Endodermal cell (in vitro differentiated cells): ENCODE measurements around the gene FAM221A. TPM values are rescaled to one million over a fixed set of nuclear protein-coding genes. Genes with fewer than 3 reads are reported as not detected.

ENCODE experiments used
- DNase-seq: peaks from one replicate; pipeline ENCODE4 v3.0.0-alpha.2; 2017
- H3K27ac ChIP-seq: 2 replicates; pipeline ENCODE4 v1.5.1; 2013; ENCODE audit warnings: mild to moderate bottlenecking, low read depth, low read length, moderate library complexity
- H3K27me3 ChIP-seq: 2 replicates; pipeline ENCODE4 v1.6.1; 2013; ENCODE audit warnings: mild to moderate bottlenecking, low read length, moderate library complexity; ENCODE audit not compliant: insufficient read depth, control insufficient read depth, poor library complexity, severe bottlenecking
- H3K36me3 ChIP-seq: 2 replicates; pipeline ENCODE4 v1.7.0; 2013; ENCODE audit warnings: mild to moderate bottlenecking, low read length, moderate library complexity; ENCODE audit not compliant: control insufficient read depth, insufficient read depth
- H3K4me1 ChIP-seq: one replicate; pipeline ENCODE4 v1.7.0; 2013; ENCODE audit warnings: low read length; ENCODE audit not compliant: control insufficient read depth, insufficient read depth
- H3K4me3 ChIP-seq: 2 replicates; pipeline ENCODE4 v1.5.1; 2013; ENCODE audit warnings: mild to moderate bottlenecking, low read length, moderate library complexity
- H3K9ac ChIP-seq: 2 replicates; pipeline ENCODE4 v1.6.1; 2013; ENCODE audit warnings: mild to moderate bottlenecking, low read length, moderate library complexity; ENCODE audit not compliant: poor library complexity, severe bottlenecking; ENCODE audit errors: extremely low read depth
- H3K9me3 ChIP-seq: 2 replicates; pipeline ENCODE4 v1.6.1; 2013; ENCODE audit warnings: mild to moderate bottlenecking, low read length, moderate library complexity; ENCODE audit not compliant: control insufficient read depth
- H3K27ac Mint-ChIP-seq: 2 replicates; pipeline ENCODE4 v1.8.0; 2020; ENCODE audit warnings: mixed read lengths
- H3K27me3 Mint-ChIP-seq: 2 replicates; pipeline ENCODE4 v1.8.0; 2021; ENCODE audit warnings: mild to moderate bottlenecking, mixed read lengths; ENCODE audit not compliant: insufficient read depth
- H3K36me3 Mint-ChIP-seq: 2 replicates; pipeline ENCODE4 v1.8.0; 2020; ENCODE audit warnings: low read depth, mixed read lengths
- H3K4me1 Mint-ChIP-seq: 2 replicates; pipeline ENCODE4 v1.8.0; 2020; ENCODE audit warnings: mixed read lengths
- H3K4me3 Mint-ChIP-seq: 2 replicates; pipeline ENCODE4 v1.8.0; 2020; ENCODE audit warnings: mild to moderate bottlenecking, moderate library complexity, mixed read lengths
- H3K9me3 Mint-ChIP-seq: 2 replicates; pipeline ENCODE4 v1.8.0; 2020; ENCODE audit warnings: mild to moderate bottlenecking, mixed read lengths
- CTCF ChIP-seq: fragments of 200-600 bp; sonication (generic); conservative IDR thresholded peaks from 2 replicates; pipeline ENCODE4 v1.5.0; 2021; ENCODE audit warnings: antibody characterized with exemption, mild to moderate bottlenecking
- WGBS, 2 experiments: methylation state at CpG; one replicate each; pipeline versions ENCODE4 v1.1.5 to v1.1.7; 2013; ENCODE audit warnings: missing lambda C conversion rate in 2 of 2, mixed read lengths in 1 of 2; ENCODE audit not compliant: insufficient coverage in 1 of 2, insufficient read length in 1 of 2; 5-methylcytosine and 5-hydroxymethylcytosine counted together
- long read RNA-seq, 4 experiments: library from polyadenylated mRNA in 2 of 4; library from RNA in 1 of 4; library from capped mRNA in 1 of 4; stranded (forward) in 3 of 4; unstranded in 1 of 4; transcript quantifications; one replicate each; pipeline ENCODE4 v2.0.0, GENCODE V29; 2020 to 2021; ENCODE audit warnings: inconsistent platforms in 1 of 4
- polyA plus RNA-seq, 2 experiments: library from polyadenylated mRNA; stranded (reverse); fragments of 50-300 nt; gene quantifications; one replicate each; pipeline ENCODE4 v1.2.3, GENCODE V29; 2013
- total RNA-seq, 2 donors: library from RNA; stranded (reverse); fragmentation: NEBNext Ultra II Directional in 1 of 2; extraction: Animal tissue kit (Norgen Biotek cat#: 25700) in 1 of 2; gene quantifications; 2 replicates in 1 of 2; 3 replicates in 1 of 2; pipeline ENCODE4 v1.2.1, GENCODE V29; 2021

Gene FAM221A
- 10 to 100 TPM; 16.2 to 20.8 TPM for total RNA-seq
- polyA plus RNA-seq (2013, experiment 1 of 2) = 7.1 TPM
- 7.9 TPM for polyA plus RNA-seq (2013, experiment 2 of 2)
- long read RNA-seq, experiment 1, transcript FAM221A-202 (6 exons, 888 nt) = major isoform, 6 of 12 reads
- long read RNA-seq, experiment 1, partial matches to known transcripts = 2 of 12 reads
- long read RNA-seq, experiment 1, other reads (novel, unspliced or antisense) = 1 of 12 reads
- long read RNA-seq, experiment 2, transcript FAM221A-202 (6 exons, 888 nt) = major isoform, 15 of 24 reads
- long read RNA-seq, experiment 2, partial matches to known transcripts = 4 of 24 reads
- long read RNA-seq, experiment 2, other reads (novel, unspliced or antisense) = 2 of 24 reads
- long read RNA-seq, experiment 3, transcript FAM221A-204 (5 exons, 1,136 nt) = minor isoform, 8 of 53 reads
- long read RNA-seq, experiment 3, transcript FAM221A-202 (6 exons, 888 nt) = minor isoform, 15 of 53 reads
- long read RNA-seq, experiment 3, transcript FAM221A-201 (7 exons, 1,472 nt) = major isoform, 16 of 53 reads
- long read RNA-seq, experiment 3, partial matches to known transcripts = 1 of 53 reads
- long read RNA-seq, experiment 3, other reads (novel, unspliced or antisense) = 10 of 53 reads
- long read RNA-seq, experiment 4, transcript FAM221A-201 (7 exons, 1,472 nt) = minor isoform, 7 of 87 reads
- long read RNA-seq, experiment 4, transcript FAM221A-202 (6 exons, 888 nt) = major isoform, 46 of 87 reads
- long read RNA-seq, experiment 4, transcript FAM221A-204 (5 exons, 1,136 nt) = minor isoform, 19 of 87 reads
- long read RNA-seq, experiment 4, partial matches to known transcripts = 3 of 87 reads
- long read RNA-seq, experiment 4, other reads (novel, unspliced or antisense) = 11 of 87 reads

GRCh38 chr7:23679898-23680413 lies at the start of gene FAM221A:
Gene FAM221A, plus strand, starts transcription at chr7:23680199. Its CDS starts 20 bp downstream, at chr7:23680219.
- peak; percentile 97 for DNase-seq
- peaks cover 5% of the 10 kb centered on the region for H3K9me3 ChIP-seq
- peak; percentile 79 for TF ChIP-seq CTCF
- Mint-ChIP-seq H3K4me1 (no peaks in the 10 kb centered on the region), H3K27ac (peak within 1 kb of the TSS; percentile 79), H3K4me3 (peak within 1 kb of the TSS; percentile 82), H3K36me3 (peaks cover 13% of the 10 kb centered on the region), H3K9me3 (peaks cover 10% of the 10 kb centered on the region), H3K27me3 (peaks cover 28% of the 10 kb centered on the region)
- H3K27me3 ChIP-seq = no peaks in the 10 kb centered on the region
- no peak within 1 kb of the TSS for H3K9ac ChIP-seq
- 36 to 65% methylated on average over 20 to 53 of the region's 53 CpGs for WGBS, 2 experiments
- no peaks in the 10 kb centered on the region for H3K4me1 ChIP-seq
- H3K36me3 ChIP-seq = no peaks in the 10 kb centered on the region
- H3K4me3 ChIP-seq = peak within 1 kb of the TSS; percentile 66
- peak within 1 kb of the TSS; percentile 60 for H3K27ac ChIP-seq

- 94 to 100% methylated on average over 3 to 7 of the region's 7 CpGs for WGBS, 2 experiments
- Histone ChIP-seq H3K4me1 (peaks cover 4% of the 10 kb centered on the region), H3K36me3 (peaks cover 8% of the 10 kb centered on the region), H3K27ac (no peak overlapping the region), H3K9me3 (no peaks in the 10 kb centered on the region), H3K9ac (no peak overlapping the region), H3K4me3 (no peak overlapping the region), H3K27me3 (no peaks in the 10 kb centered on the region)
- Mint-ChIP-seq H3K27me3 (no peaks in the 10 kb centered on the region), H3K9me3 (peaks cover 15% of the 10 kb centered on the region), H3K4me3 (no peak overlapping the region), H3K36me3 (peaks cover 15% of the 10 kb centered on the region), H3K4me1 (peaks cover 5% of the 10 kb centered on the region), H3K27ac (no peak overlapping the region)
- no peak for TF ChIP-seq CTCF
- no peak for DNase-seq
Measured at GRCh38 chr7:23633417-23633816, 46.6 kb upstream of the FAM221A start.

- no peak overlapping the region for H3K4me3 ChIP-seq
- DNase-seq = no peak
Measured at GRCh38 chr7:23645822-23646221, 34.2 kb upstream of the FAM221A start.

More at GRCh38 chr7:23645822-23646221, 34.2 kb upstream of the FAM221A start:
- Histone ChIP-seq H3K4me1 (no peaks in the 10 kb centered on the region), H3K36me3 (peaks cover 3% of the 10 kb centered on the region), H3K27ac (no peak overlapping the region), H3K27me3 (no peaks in the 10 kb centered on the region), H3K9ac (no peak overlapping the region), H3K9me3 (no peaks in the 10 kb centered on the region)
- Mint-ChIP-seq H3K27ac (peak overlapping the region; percentile 77), H3K4me3 (no peak overlapping the region), H3K9me3 (peaks cover 4% of the 10 kb centered on the region), H3K27me3 (no peaks in the 10 kb centered on the region), H3K36me3 (peaks cover 12% of the 10 kb centered on the region), H3K4me1 (peaks cover 15% of the 10 kb centered on the region)
- TF ChIP-seq CTCF = no peak
- WGBS, 2 experiments = no CpG with 5 or more reads among the region's 1 CpG
